Measurements from ENCODE around the gene EBP.

The EBP gene

DNA sequence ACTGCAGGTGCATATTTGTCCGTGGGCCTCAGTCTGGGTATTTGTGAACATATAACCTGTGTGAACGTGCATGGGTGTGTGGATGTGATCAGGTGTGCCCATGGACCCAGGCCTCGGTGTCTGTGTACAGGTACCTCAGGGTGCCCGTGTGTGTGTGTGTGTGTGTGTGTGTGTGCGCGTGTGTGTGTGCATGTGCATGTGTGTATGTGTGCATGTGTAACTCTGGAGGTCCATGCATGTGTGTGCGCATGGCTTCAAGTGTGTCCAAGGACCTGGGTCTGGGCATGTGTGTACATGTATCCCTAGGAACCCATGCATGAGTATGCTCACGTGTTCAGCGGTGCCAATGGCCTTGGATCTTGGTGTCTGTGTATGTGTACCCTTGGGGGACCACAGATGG lies 29.8 kb upstream of the EBP start:
- Histone ChIP-seq H3K27ac (ENCODE audit: insufficient read depth, low read length, poor library complexity, severe bottlenecking) (no peak overlapping the region), H3K9me3 (ENCODE audit: control insufficient read depth, low read length) (no peaks in the 10 kb centered on the region), H3K36me3 (ENCODE audit: control insufficient read depth, insufficient read depth, low read length) (no peaks in the 10 kb centered on the region), H3K27me3 (replicated peaks; ENCODE audit: control insufficient read depth, insufficient read depth, low read length, poor library complexity, severe bottlenecking) (no peaks in the 10 kb centered on the region), H3K4me3 (ENCODE audit: insufficient read depth, low read depth, low read length, poor library complexity, severe bottlenecking) (no peak overlapping the region), H3K4me1 (ENCODE audit: control insufficient read depth, insufficient read depth, low read length, poor library complexity, severe bottlenecking) (no peaks in the 10 kb centered on the region)
- no peak for DNase-seq

DNA sequence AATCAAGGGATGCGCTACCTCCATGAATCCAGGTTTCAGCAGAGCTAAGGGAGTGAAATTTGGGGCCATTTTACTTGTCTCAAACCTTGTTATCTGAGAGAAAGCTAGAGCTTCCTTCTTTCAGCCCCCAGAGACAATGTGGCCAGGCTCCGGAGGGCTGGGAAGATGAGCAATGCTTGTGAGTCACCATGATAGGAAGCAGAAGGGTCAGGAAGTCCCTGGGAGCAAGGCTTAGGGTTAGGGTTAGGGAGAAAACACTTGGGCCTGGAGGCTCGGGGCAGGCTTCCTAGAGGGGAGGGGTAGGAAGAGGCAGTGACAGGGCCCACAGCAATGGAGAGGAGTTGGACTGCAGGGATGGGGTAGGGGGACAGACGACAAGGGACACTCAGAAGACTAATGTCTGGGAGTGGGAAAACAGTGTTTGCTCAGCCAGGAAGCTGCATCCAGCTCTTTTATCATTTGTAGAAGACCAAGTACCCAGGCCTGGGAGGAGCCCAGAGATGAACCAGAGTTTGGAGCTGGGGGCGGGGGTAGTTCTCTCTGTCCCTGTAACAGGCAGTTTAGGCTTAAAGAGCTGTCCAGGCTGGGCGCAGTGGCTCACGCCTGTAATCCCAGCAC lies 29.2 kb upstream of the EBP start:
- Histone ChIP-seq H3K36me3 (ENCODE audit: control insufficient read depth, insufficient read depth, low read length) (no peaks in the 10 kb centered on the region), H3K4me1 (ENCODE audit: control insufficient read depth, insufficient read depth, low read length, poor library complexity, severe bottlenecking) (no peaks in the 10 kb centered on the region), H3K9me3 (ENCODE audit: control insufficient read depth, low read length) (no peaks in the 10 kb centered on the region), H3K27me3 (replicated peaks; ENCODE audit: control insufficient read depth, insufficient read depth, low read length, poor library complexity, severe bottlenecking) (no peaks in the 10 kb centered on the region), H3K4me3 (ENCODE audit: insufficient read depth, low read depth, low read length, poor library complexity, severe bottlenecking) (no peak overlapping the region), H3K27ac (ENCODE audit: insufficient read depth, low read length, poor library complexity, severe bottlenecking) (no peak overlapping the region)
- DNase-seq, result no peak

- no peaks in the 10 kb centered on the region for H3K27me3 ChIP-seq (replicated peaks; ENCODE audit: control insufficient read depth, insufficient read depth, low read length, poor library complexity, severe bottlenecking)
- H3K27ac ChIP-seq (ENCODE audit: insufficient read depth, low read length, poor library complexity, severe bottlenecking), result no peak overlapping the region
- H3K36me3 ChIP-seq (ENCODE audit: control insufficient read depth, insufficient read depth, low read length), result no peaks in the 10 kb centered on the region
- H3K4me1 ChIP-seq (ENCODE audit: control insufficient read depth, insufficient read depth, low read length, poor library complexity, severe bottlenecking), result no peaks in the 10 kb centered on the region
- H3K9me3 ChIP-seq (ENCODE audit: control insufficient read depth, low read length), result no peaks in the 10 kb centered on the region
- DNase-seq, result no peak
- H3K4me3 ChIP-seq (ENCODE audit: insufficient read depth, low read depth, low read length, poor library complexity, severe bottlenecking), result no peak overlapping the region
Measured at GRCh38 chrX:48493890-48494364, 27.7 kb upstream of the EBP start.

- no peak overlapping the region for H3K27ac ChIP-seq (ENCODE audit: insufficient read depth, low read length, poor library complexity, severe bottlenecking)
- no peaks in the 10 kb centered on the region for H3K4me1 ChIP-seq (ENCODE audit: control insufficient read depth, insufficient read depth, low read length, poor library complexity, severe bottlenecking)
- no peaks in the 10 kb centered on the region for H3K9me3 ChIP-seq (ENCODE audit: control insufficient read depth, low read length)
- no peak overlapping the region for H3K4me3 ChIP-seq (ENCODE audit: insufficient read depth, low read depth, low read length, poor library complexity, severe bottlenecking)
- no peak for DNase-seq
- no peaks in the 10 kb centered on the region for H3K27me3 ChIP-seq (replicated peaks; ENCODE audit: control insufficient read depth, insufficient read depth, low read length, poor library complexity, severe bottlenecking)
- no peaks in the 10 kb centered on the region for H3K36me3 ChIP-seq (ENCODE audit: control insufficient read depth, insufficient read depth, low read length)
Measured at GRCh38 chrX:48496660-48497059, 24.9 kb upstream of the EBP start.

DNA sequence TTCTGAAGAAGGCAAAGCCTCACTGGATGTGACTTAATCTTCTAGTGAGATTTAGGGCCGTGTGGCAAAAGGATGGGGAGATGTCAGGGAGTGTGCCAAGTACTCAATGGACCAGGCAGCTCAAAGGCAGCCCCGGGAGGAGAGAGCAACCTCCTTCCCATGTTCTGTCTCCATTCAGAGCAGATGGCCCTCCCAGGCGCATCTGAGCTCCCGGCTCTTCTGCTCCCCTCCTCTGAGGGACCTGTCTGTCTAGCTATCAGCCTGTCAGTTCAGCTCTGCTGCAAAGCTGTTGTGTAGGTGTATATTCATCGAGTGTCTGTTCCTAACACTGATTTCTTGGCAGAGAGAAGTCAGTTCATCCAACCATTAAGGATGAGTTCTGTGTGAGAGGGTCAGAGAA lies 23.7 kb upstream of the EBP start:
- Histone ChIP-seq H3K36me3 (ENCODE audit: control insufficient read depth, insufficient read depth, low read length) (no peaks in the 10 kb centered on the region), H3K27me3 (replicated peaks; ENCODE audit: control insufficient read depth, insufficient read depth, low read length, poor library complexity, severe bottlenecking) (no peaks in the 10 kb centered on the region), H3K9me3 (ENCODE audit: control insufficient read depth, low read length) (no peaks in the 10 kb centered on the region), H3K27ac (ENCODE audit: insufficient read depth, low read length, poor library complexity, severe bottlenecking) (no peak overlapping the region), H3K4me3 (ENCODE audit: insufficient read depth, low read depth, low read length, poor library complexity, severe bottlenecking) (no peak overlapping the region), H3K4me1 (ENCODE audit: control insufficient read depth, insufficient read depth, low read length, poor library complexity, severe bottlenecking) (no peaks in the 10 kb centered on the region)
- no peak for DNase-seq

GRCh38 chrX:48498374-48498809 lies 23.2 kb upstream of the EBP start:
- Histone ChIP-seq H3K4me3 (ENCODE audit: insufficient read depth, low read depth, low read length, poor library complexity, severe bottlenecking) (no peak overlapping the region), H3K27me3 (replicated peaks; ENCODE audit: control insufficient read depth, insufficient read depth, low read length, poor library complexity, severe bottlenecking) (no peaks in the 10 kb centered on the region), H3K27ac (ENCODE audit: insufficient read depth, low read length, poor library complexity, severe bottlenecking) (no peak overlapping the region), H3K9me3 (ENCODE audit: control insufficient read depth, low read length) (no peaks in the 10 kb centered on the region), H3K4me1 (ENCODE audit: control insufficient read depth, insufficient read depth, low read length, poor library complexity, severe bottlenecking) (no peaks in the 10 kb centered on the region), H3K36me3 (ENCODE audit: control insufficient read depth, insufficient read depth, low read length) (no peaks in the 10 kb centered on the region)
- no peak for DNase-seq

DNA sequence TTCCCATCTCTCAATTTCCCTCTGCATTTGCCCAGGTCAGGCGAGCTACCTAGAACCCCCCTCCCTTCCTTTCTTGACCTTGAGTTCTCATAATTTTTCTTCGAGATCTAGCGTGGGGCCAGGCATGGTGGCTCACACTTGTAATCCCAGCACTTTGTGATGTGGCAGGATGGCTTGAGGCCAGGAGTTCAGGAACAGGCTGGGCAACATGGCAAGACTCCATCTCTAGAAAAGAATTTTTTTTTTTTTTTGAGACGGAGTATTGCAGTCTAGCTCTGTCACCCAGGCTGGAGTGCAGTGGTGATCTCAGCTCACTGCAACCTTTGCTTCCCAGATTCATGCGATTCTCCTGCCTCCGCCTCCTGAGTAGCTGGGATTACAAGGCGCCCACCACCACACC lies 17.3 kb upstream of the EBP start:
- no peaks in the 10 kb centered on the region for H3K9me3 ChIP-seq (ENCODE audit: control insufficient read depth, low read length)
- H3K27me3 ChIP-seq (replicated peaks; ENCODE audit: control insufficient read depth, insufficient read depth, low read length, poor library complexity, severe bottlenecking), result no peaks in the 10 kb centered on the region
- H3K36me3 ChIP-seq (ENCODE audit: control insufficient read depth, insufficient read depth, low read length), result no peaks in the 10 kb centered on the region
- H3K4me1 ChIP-seq (ENCODE audit: control insufficient read depth, insufficient read depth, low read length, poor library complexity, severe bottlenecking), result no peaks in the 10 kb centered on the region
- no peak overlapping the region for H3K27ac ChIP-seq (ENCODE audit: insufficient read depth, low read length, poor library complexity, severe bottlenecking)
- DNase-seq, result no peak
- H3K4me3 ChIP-seq (ENCODE audit: insufficient read depth, low read depth, low read length, poor library complexity, severe bottlenecking), result no peak overlapping the region

GRCh38 chrX:48505481-48505880 lies 16.1 kb upstream of the EBP start:
- no peak for DNase-seq
- H3K27me3 ChIP-seq (replicated peaks; ENCODE audit: control insufficient read depth, insufficient read depth, low read length, poor library complexity, severe bottlenecking), result no peaks in the 10 kb centered on the region
- no peak overlapping the region for H3K27ac ChIP-seq (ENCODE audit: insufficient read depth, low read length, poor library complexity, severe bottlenecking)
- H3K4me3 ChIP-seq (ENCODE audit: insufficient read depth, low read depth, low read length, poor library complexity, severe bottlenecking), result no peak overlapping the region
- H3K36me3 ChIP-seq (ENCODE audit: control insufficient read depth, insufficient read depth, low read length), result no peaks in the 10 kb centered on the region
- H3K9me3 ChIP-seq (ENCODE audit: control insufficient read depth, low read length), result no peaks in the 10 kb centered on the region
- peaks cover 4% of the 10 kb centered on the region for H3K4me1 ChIP-seq (ENCODE audit: control insufficient read depth, insufficient read depth, low read length, poor library complexity, severe bottlenecking)

GRCh38 chrX:48507246-48507645 lies 14.4 kb upstream of the EBP start:
- no peak for DNase-seq
- Histone ChIP-seq H3K4me1 (ENCODE audit: control insufficient read depth, insufficient read depth, low read length, poor library complexity, severe bottlenecking) (peaks cover 4% of the 10 kb centered on the region), H3K27ac (ENCODE audit: insufficient read depth, low read length, poor library complexity, severe bottlenecking) (no peak overlapping the region), H3K36me3 (ENCODE audit: control insufficient read depth, insufficient read depth, low read length) (no peaks in the 10 kb centered on the region), H3K27me3 (replicated peaks; ENCODE audit: control insufficient read depth, insufficient read depth, low read length, poor library complexity, severe bottlenecking) (no peaks in the 10 kb centered on the region), H3K9me3 (ENCODE audit: control insufficient read depth, low read length) (no peaks in the 10 kb centered on the region), H3K4me3 (ENCODE audit: insufficient read depth, low read depth, low read length, poor library complexity, severe bottlenecking) (no peak overlapping the region)

DNA sequence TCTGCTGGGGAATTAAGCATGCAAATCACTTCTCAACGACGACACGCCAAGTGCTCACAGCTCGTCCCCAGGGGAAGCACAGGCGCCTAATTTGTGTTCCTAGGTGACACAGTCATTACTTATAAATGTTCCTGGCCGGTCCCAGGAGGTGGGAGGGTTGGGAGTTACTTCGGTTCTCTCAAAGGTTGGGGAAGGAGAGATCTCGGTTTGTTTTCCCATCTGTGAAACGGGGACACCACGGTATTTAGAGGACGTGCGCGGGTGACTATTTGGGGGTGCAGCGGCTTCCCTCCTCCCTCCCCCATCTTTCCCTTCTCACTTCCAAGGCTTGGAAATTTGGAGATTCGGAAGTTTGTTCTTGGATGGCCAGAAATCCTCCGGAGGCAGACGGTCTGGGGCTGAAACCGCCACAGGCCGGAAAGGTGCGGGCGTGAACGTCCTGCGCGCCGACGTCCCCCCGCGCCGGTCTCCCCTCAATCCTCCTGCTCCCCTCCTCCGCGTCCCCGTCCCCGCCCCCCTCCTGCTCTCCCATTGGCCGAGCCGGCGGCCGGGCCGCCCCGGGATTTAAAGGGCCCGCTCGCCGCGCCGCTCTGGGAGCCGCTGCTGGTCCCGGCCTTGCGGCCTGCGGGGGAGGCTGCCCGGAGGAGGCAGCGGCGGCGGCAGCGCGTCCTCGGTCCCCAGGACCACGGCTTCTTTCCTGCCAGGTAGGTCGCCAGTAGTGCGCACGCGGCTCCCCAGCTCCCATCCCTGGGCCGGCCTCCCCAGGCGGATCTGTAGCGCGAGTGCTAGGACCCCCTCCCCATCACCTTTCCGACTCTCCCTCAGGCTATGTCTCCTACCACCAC lies 13.0 kb upstream of the EBP start, which contains the start of gene PORCN:
Gene PORCN (plus strand): TSS at position 593 of the 845 bp plus-strand sequence. CDS start 829 bp downstream, outside the sequence.
- no peaks in the 10 kb centered on the region for H3K27me3 ChIP-seq (replicated peaks; ENCODE audit: control insufficient read depth, insufficient read depth, low read length, poor library complexity, severe bottlenecking)
- H3K9me3 ChIP-seq (ENCODE audit: control insufficient read depth, low read length), result no peaks in the 10 kb centered on the region
- DNase-seq, result peak; percentile 58 to 69 (median 63)
- peaks cover 4% of the 10 kb centered on the region for H3K4me1 ChIP-seq (ENCODE audit: control insufficient read depth, insufficient read depth, low read length, poor library complexity, severe bottlenecking)
- H3K4me3 ChIP-seq (ENCODE audit: insufficient read depth, low read depth, low read length, poor library complexity, severe bottlenecking), result peak within 1 kb of the TSS; percentile 59
- no peaks in the 10 kb centered on the region for H3K36me3 ChIP-seq (ENCODE audit: control insufficient read depth, insufficient read depth, low read length)
- peak within 1 kb of the TSS; percentile 75 for H3K27ac ChIP-seq (ENCODE audit: insufficient read depth, low read length, poor library complexity, severe bottlenecking)
